A549 (cell line): ENCODE results near the gene IL1RAP. TPM values are rescaled to one million over a fixed set of nuclear protein-coding genes. Genes with fewer than 3 reads are reported as not detected.

Experiments
- ATAC-seq, 2 experiments: fragments of 200-7000 bp in 1 of 2; fragments of >200 bp in 1 of 2; cut with Nextera tagmentation in 1 of 2; cut with Tn5 transposase in 1 of 2; 3 replicates each; pipeline versions ENCODE4 v1.8.0 to v1.9.1; 2018 to 2020; ENCODE audit warnings: mild to moderate bottlenecking in 1 of 2, moderate library complexity in 1 of 2
- CTCF ChIA-PET: fragments of 300-600 bp; sonication (Branson Sonifier 250); formaldehyde crosslinking; extraction: SDS; loops from one replicate; lab custom pipeline; 2021; ENCODE audit warnings: antibody characterized with exemption, inconsistent platforms; lab: Yijun Ruan, JAX
- POLR2A ChIA-PET: fragments of 350-600 bp; formaldehyde crosslinking; extraction: SDS; loops from one replicate; lab custom pipeline; 2021; ENCODE audit warnings: antibody characterized with exemption, inconsistent platforms; lab: Yijun Ruan, JAX
- DNase-seq, 2 experiments: peaks; one replicate each; pipeline versions ENCODE4 v3.0.0 to v3.0.0-alpha.2; 2011 to 2016; ENCODE audit warnings: low read depth in 1 of 2, low spot score in 1 of 2
- FAIRE-seq: peaks from 2 replicates; lab custom pipeline; 2011; peaks lifted over from hg19 to GRCh38; lab: Jason Lieb, UNC
- H3K27ac ChIP-seq, 2 experiments: fragments of >200 bp; sonication (Bioruptor Twin); formaldehyde crosslinking; 3 replicates each; pipeline ENCODE4 v1.5.1; 2016 to 2017
- H3K4me1 ChIP-seq: fragments of >200 bp; sonication (Bioruptor Twin); formaldehyde crosslinking; 3 replicates; pipeline ENCODE4 v1.6.1; 2016
- H3K4me2 ChIP-seq: fragments of >200 bp; sonication (Bioruptor Twin); formaldehyde crosslinking; 3 replicates; pipeline ENCODE4 v1.6.1; 2016
- H3K4me3 ChIP-seq: fragments of >200 bp; sonication (Bioruptor Twin); formaldehyde crosslinking; 3 replicates; pipeline ENCODE4 v1.5.1; 2016
- H3K9me3 ChIP-seq: fragments of >200 bp; sonication (Bioruptor Twin); formaldehyde crosslinking; 3 replicates; pipeline ENCODE4 v1.6.1; 2016
- CBX2 ChIP-seq: fragments of 200-600 bp; sonication (generic); IDR thresholded peaks from 2 replicates; pipeline ENCODE4 v1.6.1; 2016; ENCODE audit warnings: low read depth, mild to moderate bottlenecking, borderline replicate concordance
- EHMT2 ChIP-seq: fragments of 200-600 bp; sonication (generic); IDR thresholded peaks from 2 replicates; pipeline ENCODE4 v1.6.1; 2016; ENCODE audit warnings: antibody characterized with exemption, low read depth, mild to moderate bottlenecking, moderate library complexity
- ELK1 ChIP-seq: fragments of 150-350 bp; IDR thresholded peaks from 2 replicates; pipeline ENCODE4 v1.6.1; 2014; ENCODE audit warnings: low read depth, mild to moderate bottlenecking, low read length
- FOSB ChIP-seq: fragments of 250-450 bp; sonication (Bioruptor Pico); IDR thresholded peaks from 2 replicates; pipeline ENCODE4 v1.5.0; 2020; ENCODE audit warnings: mild to moderate bottlenecking, moderate library complexity
- FOSL2 ChIP-seq, 2 experiments: fragments of 450-650 bp in 1 of 2; fragments of >200 bp in 1 of 2; sonication (Bioruptor Twin) in 1 of 2; formaldehyde crosslinking; IDR thresholded peaks; 2 replicates each; pipeline versions ENCODE4 v1.5.0 to v1.6.1; 2016 to 2020; ENCODE audit warnings: mild to moderate bottlenecking in 1 of 2, moderate library complexity in 1 of 2
- FOXS1 ChIP-seq: fragments of 250-450 bp; sonication (Bioruptor Pico); IDR thresholded peaks from 2 replicates; pipeline ENCODE4 v1.5.0; 2020; ENCODE audit warnings: mild to moderate bottlenecking, moderate library complexity
- GATA3 ChIP-seq: IDR thresholded peaks from 2 replicates; pipeline ENCODE4 v1.6.1; 2012; ENCODE audit warnings: borderline replicate concordance
- HDAC2 ChIP-seq: fragments of 200-600 bp; sonication (generic); IDR thresholded peaks from 2 replicates; pipeline ENCODE4 v1.6.1; 2016
- HEYL ChIP-seq: fragments of 250-450 bp; sonication (Bioruptor Pico); IDR thresholded peaks from 2 replicates; pipeline ENCODE4 v1.8.0; 2021; ENCODE audit warnings: mild to moderate bottlenecking, moderate library complexity
- HMGXB4 ChIP-seq: fragments of 250-450 bp; sonication (Bioruptor Pico); IDR thresholded peaks from 2 replicates; pipeline ENCODE4 v1.5.0; 2021; ENCODE audit warnings: mild to moderate bottlenecking, moderate library complexity, borderline replicate concordance
- HOXA7 ChIP-seq: fragments of 250-450 bp; sonication (Bioruptor Pico); IDR thresholded peaks from 2 replicates; pipeline ENCODE4 v1.5.0; 2020; ENCODE audit warnings: mild to moderate bottlenecking, moderate library complexity
- HOXB5 ChIP-seq: fragments of 250-450 bp; sonication (Bioruptor Pico); IDR thresholded peaks from 2 replicates; pipeline ENCODE4 v1.5.0; 2020; ENCODE audit warnings: mild to moderate bottlenecking, moderate library complexity
- JUN ChIP-seq, 2 experiments: fragments of >200 bp; sonication (Bioruptor Twin); formaldehyde crosslinking; IDR thresholded peaks; 2 replicates in 1 of 2; 3 replicates in 1 of 2; pipeline ENCODE4 v1.6.1; 2016 to 2017
- MAX ChIP-seq: IDR thresholded peaks from 2 replicates; pipeline ENCODE4 v1.6.1; 2012
- NPAS2 ChIP-seq: fragments of 250-450 bp; sonication (Bioruptor Pico); IDR thresholded peaks from 2 replicates; pipeline ENCODE4 v1.8.0; 2022; ENCODE audit warnings: mild to moderate bottlenecking, moderate library complexity, borderline replicate concordance
- NR3C1 ChIP-seq: fragments of >200 bp; sonication (Bioruptor Twin); formaldehyde crosslinking; IDR thresholded peaks from 3 replicates; pipeline ENCODE4 v1.6.1; 2017
- POLR2AphosphoS2 ChIP-seq: conservative IDR thresholded peaks from 2 replicates; pipeline ENCODE4 v1.6.1; 2012; ENCODE audit warnings: low read length, improper control_type of control experiment, inconsistent platforms
- RAD21 ChIP-seq, 2 experiments: fragments of >200 bp in 1 of 2; sonication (Bioruptor Twin) in 1 of 2; formaldehyde crosslinking in 1 of 2; IDR thresholded peaks in 1 of 2; conservative IDR thresholded peaks in 1 of 2; 2 replicates in 1 of 2; 3 replicates in 1 of 2; pipeline ENCODE4 v1.6.1; 2012 to 2018; ENCODE audit warnings: inconsistent platforms in 1 of 2
- RFX5 ChIP-seq: fragments of 450-650 bp; IDR thresholded peaks from 2 replicates; pipeline ENCODE4 v1.7.1; 2014; ENCODE audit warnings: antibody characterized with exemption, mild to moderate bottlenecking, moderate library complexity
- SMC3 ChIP-seq: fragments of >200 bp; sonication (Bioruptor Twin); formaldehyde crosslinking; IDR thresholded peaks from 3 replicates; pipeline ENCODE4 v1.6.1; 2018; ENCODE audit warnings: inconsistent platforms
- ZFP36 ChIP-seq: fragments of 450-650 bp; IDR thresholded peaks from 2 replicates; pipeline ENCODE4 v1.6.1; 2014; ENCODE audit warnings: borderline replicate concordance; ENCODE audit not compliant: partially characterized antibody
- WGBS: methylation state at CpG from one replicate; pipeline ENCODE4 v1.1.6; 2017; ENCODE audit errors: missing lambda C conversion rate; 5-methylcytosine and 5-hydroxymethylcytosine counted together
- polyA plus RNA-seq, 4 experiments: library from polyadenylated mRNA; depleted of rRNA in 3 of 4; stranded (reverse); fragments of >200 nt; fragmentation: RNase III in 1 of 4; extraction: RNeasy Plus Mini Kit Qiagen cat#74134 plus additional on column Dnase treatment in 1 of 4; gene quantifications; 2 replicates in 3 of 4; 3 replicates in 1 of 4; pipeline ENCODE4 v1.2.3, GENCODE V29; 2011 to 2017
- TF ChIP-seq, protein P1 (sequence below): fragments of 250-450 bp; sonication (Bioruptor Pico); IDR thresholded peaks from 2 replicates; pipeline ENCODE4 v1.5.0; 2020; ENCODE audit warnings: low read depth, mild to moderate bottlenecking, moderate library complexity
- TF ChIP-seq, protein P2 (sequence below): fragments of >200 bp; sonication (Bioruptor Twin); formaldehyde crosslinking; IDR thresholded peaks from 3 replicates; pipeline ENCODE4 v1.5.1; 2016
- TF ChIP-seq, protein P3 (sequence below): fragments of 200-600 bp; sonication (generic); IDR thresholded peaks from 2 replicates; pipeline ENCODE4 v1.6.1; 2016; ENCODE audit warnings: antibody characterized with exemption, mild to moderate bottlenecking, moderate library complexity

Gene IL1RAP
- polyA plus RNA-seq, 2 of the 4 experiments (the other 2 are of a cell fraction), result 3.9 to 18.5 TPM

DNA sequence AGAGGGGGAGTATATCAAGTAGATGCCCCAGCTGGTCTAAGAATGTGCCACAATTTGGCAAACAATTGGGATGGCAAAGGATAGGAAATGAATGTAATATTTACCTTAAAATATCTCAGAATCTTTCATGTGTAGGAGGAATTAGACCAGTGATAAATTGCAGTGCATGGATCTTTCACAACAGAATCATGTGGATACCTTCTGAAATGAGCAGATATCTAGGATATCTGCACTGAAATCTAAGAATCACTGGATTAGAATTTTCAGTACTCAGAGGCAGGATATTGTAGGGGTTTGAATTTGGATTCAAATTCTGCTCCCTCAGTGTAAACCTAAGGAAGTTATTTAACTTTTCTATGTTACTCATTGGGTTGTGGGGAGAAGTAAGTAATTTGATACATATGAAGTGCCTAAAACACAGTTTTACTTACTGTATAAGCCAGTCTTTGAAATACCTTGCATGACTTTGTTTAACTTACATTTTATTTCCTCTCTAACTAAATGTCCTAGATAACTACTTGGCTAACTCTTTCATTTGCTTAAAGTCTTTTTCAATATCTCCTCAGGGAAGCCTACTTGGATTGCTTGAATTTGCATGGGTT is 8.8 kb downstream of the IL1RAP start:
- H3K4me3 ChIP-seq, result no peak overlapping the region
- FAIRE-seq, result no peak
- peaks cover 37% of the 10 kb centered on the region for H3K4me1 ChIP-seq
- H3K4me2 ChIP-seq, result no peak overlapping the region
- ATAC-seq, result no peak
- POLR2A ChIA-PET, result no interaction called here
- no peaks in the 10 kb centered on the region for H3K9me3 ChIP-seq
- no peak for DNase-seq
- H3K27ac ChIP-seq, result no peak overlapping the region
- TF ChIP-seq EHMT2, result no peak
- TF ChIP-seq NPAS2, result no peak
- no peak for TF ChIP-seq FOXS1 (CRISPR knock-in tag)
- no peak for TF ChIP-seq CBX2
- TF ChIP-seq, protein P1, sequence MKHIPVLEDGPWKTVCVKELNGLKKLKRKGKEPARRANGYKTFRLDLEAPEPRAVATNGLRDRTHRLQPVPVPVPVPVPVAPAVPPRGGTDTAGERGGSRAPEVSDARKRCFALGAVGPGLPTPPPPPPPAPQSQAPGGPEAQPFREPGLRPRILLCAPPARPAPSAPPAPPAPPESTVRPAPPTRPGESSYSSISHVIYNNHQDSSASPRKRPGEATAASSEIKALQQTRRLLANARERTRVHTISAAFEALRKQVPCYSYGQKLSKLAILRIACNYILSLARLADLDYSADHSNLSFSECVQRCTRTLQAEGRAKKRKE (CRISPR knock-in tag), result no peak
- TF ChIP-seq ZFP36, result no peak
- TF ChIP-seq SMC3, result no peak
- TF ChIP-seq, protein P2, sequence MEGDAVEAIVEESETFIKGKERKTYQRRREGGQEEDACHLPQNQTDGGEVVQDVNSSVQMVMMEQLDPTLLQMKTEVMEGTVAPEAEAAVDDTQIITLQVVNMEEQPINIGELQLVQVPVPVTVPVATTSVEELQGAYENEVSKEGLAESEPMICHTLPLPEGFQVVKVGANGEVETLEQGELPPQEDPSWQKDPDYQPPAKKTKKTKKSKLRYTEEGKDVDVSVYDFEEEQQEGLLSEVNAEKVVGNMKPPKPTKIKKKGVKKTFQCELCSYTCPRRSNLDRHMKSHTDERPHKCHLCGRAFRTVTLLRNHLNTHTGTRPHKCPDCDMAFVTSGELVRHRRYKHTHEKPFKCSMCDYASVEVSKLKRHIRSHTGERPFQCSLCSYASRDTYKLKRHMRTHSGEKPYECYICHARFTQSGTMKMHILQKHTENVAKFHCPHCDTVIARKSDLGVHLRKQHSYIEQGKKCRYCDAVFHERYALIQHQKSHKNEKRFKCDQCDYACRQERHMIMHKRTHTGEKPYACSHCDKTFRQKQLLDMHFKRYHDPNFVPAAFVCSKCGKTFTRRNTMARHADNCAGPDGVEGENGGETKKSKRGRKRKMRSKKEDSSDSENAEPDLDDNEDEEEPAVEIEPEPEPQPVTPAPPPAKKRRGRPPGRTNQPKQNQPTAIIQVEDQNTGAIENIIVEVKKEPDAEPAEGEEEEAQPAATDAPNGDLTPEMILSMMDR, result no peak
- TF ChIP-seq HDAC2, result no peak
- no peak for TF ChIP-seq POLR2AphosphoS2
- no peak for TF ChIP-seq HEYL (CRISPR knock-in tag)
- TF ChIP-seq NR3C1, result no peak
- no peak for TF ChIP-seq JUN (IDR thresholded peaks at IDR 0.05)
- CTCF ChIA-PET, result no interaction called here

DNA sequence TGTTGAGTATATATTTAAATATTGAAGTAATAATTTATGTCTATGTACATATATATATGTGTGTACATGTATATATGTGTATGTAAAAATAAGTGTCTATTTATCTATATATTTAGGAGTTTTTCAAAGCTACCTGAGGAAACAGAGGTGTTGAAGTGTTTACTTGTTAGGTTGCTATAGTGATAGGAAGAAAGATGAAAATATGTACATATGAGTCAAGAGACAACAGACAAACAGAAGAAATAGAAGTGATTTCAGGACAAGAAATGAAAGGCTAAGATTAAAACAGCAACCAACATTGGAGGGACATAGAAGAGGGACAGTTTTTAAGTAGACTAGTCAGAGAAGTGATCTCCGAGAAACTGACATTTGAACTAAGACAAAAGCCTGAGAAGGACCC is 11.1 kb downstream of the IL1RAP start:
- WGBS, result 94% methylated on average over 1 of the region's 1 CpG
- Histone ChIP-seq H3K27ac (peak overlapping the region in 1 of 2 experiments; percentile 37; a peak in 1 of 6 replicates), H3K9me3 (no peaks in the 10 kb centered on the region), H3K4me1 (peaks cover 33% of the 10 kb centered on the region), H3K4me2 (no peak overlapping the region), H3K4me3 (no peak overlapping the region)
- FAIRE-seq (no peak), DNase-seq (no peak), ATAC-seq (no peak)
- TF ChIP-seq MAX (no peak), FOSB (CRISPR knock-in tag) (no peak), GATA3 (no peak)
- CTCF ChIA-PET, result interaction anchor here (1.5 kb wide), 1 partner anchor 111 kb away, joined by 4 read pairs; no protein-coding TSS in a partner anchor
- POLR2A ChIA-PET, result no interaction called here

DNA sequence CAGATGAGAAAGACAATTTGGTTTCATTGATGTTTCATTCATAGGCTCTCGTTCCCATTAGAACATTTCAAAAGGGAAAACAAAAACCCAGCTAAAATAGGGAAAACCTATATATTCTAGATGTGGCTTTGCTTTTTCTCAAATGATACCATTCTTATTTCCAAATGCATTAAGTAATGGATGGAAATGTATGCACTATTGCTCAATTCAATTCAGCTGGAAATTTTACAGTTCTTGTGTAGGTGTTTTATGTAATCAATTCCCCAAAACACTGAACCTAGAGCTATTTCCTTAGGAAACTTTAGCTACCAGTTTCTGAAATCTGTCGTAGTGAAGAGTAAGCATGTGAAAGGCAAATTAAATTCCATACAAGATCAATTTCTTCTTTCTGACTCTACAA is 11.7 kb downstream of the IL1RAP start:
- ATAC-seq, result no peak
- FAIRE-seq, result no peak
- POLR2A ChIA-PET, result no interaction called here

More for the DNA sequence above, 11.7 kb downstream of the IL1RAP start:
- peaks cover 30% of the 10 kb centered on the region for H3K4me1 ChIP-seq
- TF ChIP-seq HDAC2 (no peak), JUN (IDR thresholded peaks at IDR 0.05) (no peak), GATA3 (no peak), NPAS2 (no peak), HOXB5 (CRISPR knock-in tag) (no peak), RFX5 (no peak), HMGXB4 (CRISPR knock-in tag) (no peak), FOSL2 (IDR thresholded peaks at IDR 0.05) (no peak), FOSL2 (CRISPR knock-in tag; IDR thresholded peaks at IDR 0.05) (no peak), ELK1 (no peak), RAD21 (conservative IDR thresholded peaks at IDR 0.05 in 1 of 2, IDR thresholded peaks at IDR 0.05 in 1 of 2) (no peak), HOXA7 (CRISPR knock-in tag) (no peak)
- TF ChIP-seq, protein P3, sequence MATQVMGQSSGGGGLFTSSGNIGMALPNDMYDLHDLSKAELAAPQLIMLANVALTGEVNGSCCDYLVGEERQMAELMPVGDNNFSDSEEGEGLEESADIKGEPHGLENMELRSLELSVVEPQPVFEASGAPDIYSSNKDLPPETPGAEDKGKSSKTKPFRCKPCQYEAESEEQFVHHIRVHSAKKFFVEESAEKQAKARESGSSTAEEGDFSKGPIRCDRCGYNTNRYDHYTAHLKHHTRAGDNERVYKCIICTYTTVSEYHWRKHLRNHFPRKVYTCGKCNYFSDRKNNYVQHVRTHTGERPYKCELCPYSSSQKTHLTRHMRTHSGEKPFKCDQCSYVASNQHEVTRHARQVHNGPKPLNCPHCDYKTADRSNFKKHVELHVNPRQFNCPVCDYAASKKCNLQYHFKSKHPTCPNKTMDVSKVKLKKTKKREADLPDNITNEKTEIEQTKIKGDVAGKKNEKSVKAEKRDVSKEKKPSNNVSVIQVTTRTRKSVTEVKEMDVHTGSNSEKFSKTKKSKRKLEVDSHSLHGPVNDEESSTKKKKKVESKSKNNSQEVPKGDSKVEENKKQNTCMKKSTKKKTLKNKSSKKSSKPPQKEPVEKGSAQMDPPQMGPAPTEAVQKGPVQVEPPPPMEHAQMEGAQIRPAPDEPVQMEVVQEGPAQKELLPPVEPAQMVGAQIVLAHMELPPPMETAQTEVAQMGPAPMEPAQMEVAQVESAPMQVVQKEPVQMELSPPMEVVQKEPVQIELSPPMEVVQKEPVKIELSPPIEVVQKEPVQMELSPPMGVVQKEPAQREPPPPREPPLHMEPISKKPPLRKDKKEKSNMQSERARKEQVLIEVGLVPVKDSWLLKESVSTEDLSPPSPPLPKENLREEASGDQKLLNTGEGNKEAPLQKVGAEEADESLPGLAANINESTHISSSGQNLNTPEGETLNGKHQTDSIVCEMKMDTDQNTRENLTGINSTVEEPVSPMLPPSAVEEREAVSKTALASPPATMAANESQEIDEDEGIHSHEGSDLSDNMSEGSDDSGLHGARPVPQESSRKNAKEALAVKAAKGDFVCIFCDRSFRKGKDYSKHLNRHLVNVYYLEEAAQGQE, result no peak
- no peaks in the 10 kb centered on the region for H3K9me3 ChIP-seq
- peak overlapping the region in 1 of 2 experiments; percentile 37; a peak in 1 of 6 replicates for H3K27ac ChIP-seq
- CTCF ChIA-PET, result interaction anchor here (1.5 to 2.7 kb wide), 2 partner anchors 12 to 111 kb away, joined by 4 to 11 read pairs; partner anchors contain the start of gene IL1RAP
- H3K4me3 ChIP-seq, result no peak overlapping the region
- no peak for DNase-seq
- H3K4me2 ChIP-seq, result no peak overlapping the region
- WGBS, result 84% methylated on average over 2 of the region's 2 CpGs
